Activated T-cell treated with anti-CD3 and anti-CD28 coated beads for 4 hours (primary cell): ENCODE results near the gene LTA.

Experiments used
- DNase-seq: peaks from one replicate; pipeline ENCODE4 v3.0.0-alpha.2; 2020

LTA gene

GRCh38 chr6:31543639-31544038 lies 28.4 kb upstream of the LTA start:
- DNase-seq: no peak

- DNase-seq: no peak
Observed at GRCh38 chr6:31544676-31545075, 27.4 kb upstream of the LTA start.

GRCh38 chr6:31545291-31545690 lies 26.8 kb upstream of the LTA start:
- no peak for DNase-seq

GRCh38 chr6:31546339-31546957 lies 25.6 kb upstream of the LTA start, which contains the start of gene ATP6V1G2:
Gene ATP6V1G2 (minus strand): TSS chr6:31546608. CDS start chr6:31546559, 49 bp downstream.
- peak; percentile 78 for DNase-seq

- peak; percentile 83 for DNase-seq
Observed at GRCh38 chr6:31546958-31547726, 24.9 kb upstream of the LTA start, which contains the start of gene NFKBIL1. Gene NFKBIL1 (plus strand): TSS chr6:31547608. CDS start chr6:31547695, 87 bp downstream.

GRCh38 chr6:31547727-31548543 lies 24.2 kb upstream of the LTA start:
- no peak for DNase-seq

GRCh38 chr6:31548544-31548873 lies 23.6 kb upstream of the LTA start:
- DNase-seq: no peak

GRCh38 chr6:31551371-31551770 lies 20.7 kb upstream of the LTA start:
- DNase-seq: peak; percentile 57

GRCh38 chr6:31556307-31556706 lies 15.8 kb upstream of the LTA start:
- DNase-seq: no peak

GRCh38 chr6:31557443-31558317 lies 14.4 kb upstream of the LTA start:
- DNase-seq: no peak

GRCh38 chr6:31558318-31558625 lies 13.8 kb upstream of the LTA start:
- DNase-seq: no peak

- peak; percentile 67 for DNase-seq
Observed at GRCh38 chr6:31558631-31559500, 13.2 kb upstream of the LTA start.

GRCh38 chr6:31559606-31559957 lies 12.5 kb upstream of the LTA start:
- DNase-seq: no peak

- DNase-seq: peak; percentile 42
Observed at GRCh38 chr6:31559958-31560696, 12.0 kb upstream of the LTA start.

GRCh38 chr6:31560697-31561058 lies 11.4 kb upstream of the LTA start:
- DNase-seq: no peak

- DNase-seq: no peak
Observed at GRCh38 chr6:31567531-31568370, 4.3 kb upstream of the LTA start.

- DNase-seq: no peak
Observed at GRCh38 chr6:31568537-31568961, 3.5 kb upstream of the LTA start.

GRCh38 chr6:31569861-31570536 lies 2.1 kb upstream of the LTA start:
- DNase-seq: no peak

- no peak for DNase-seq
Observed at GRCh38 chr6:31573239-31574105, 1.4 kb downstream of the LTA start.
